Trophoblast cell (in vitro differentiated cells and primary cell): ENCODE results near the gene AIFM3.

Source experiments
- DNase-seq, 2 donors: peaks; one replicate each; pipeline ENCODE4 v3.0.0-alpha.2; 2016
- H2AFZ ChIP-seq: 2 replicates; pipeline ENCODE4 v1.6.1; 2013; ENCODE audit warnings: low read length, moderate library complexity, mild to moderate bottlenecking; ENCODE audit not compliant: insufficient read depth, poor library complexity
- H2AK5ac ChIP-seq: 2 replicates; pipeline ENCODE4 v1.6.1; 2013; ENCODE audit warnings: mild to moderate bottlenecking, low read length
- H2BK120ac ChIP-seq: 2 replicates; pipeline ENCODE4 v1.6.1; 2013; ENCODE audit warnings: low read length, mild to moderate bottlenecking, moderate library complexity; ENCODE audit not compliant: insufficient read depth, poor library complexity
- H2BK12ac ChIP-seq: 2 replicates; pipeline ENCODE4 v1.6.1; 2013; ENCODE audit warnings: mild to moderate bottlenecking, low read length, moderate library complexity
- H2BK5ac ChIP-seq: 2 replicates; pipeline ENCODE4 v1.6.1; 2013; ENCODE audit warnings: low read length, low read depth, moderate library complexity, mild to moderate bottlenecking; ENCODE audit not compliant: poor library complexity
- H3K14ac ChIP-seq: 2 replicates; pipeline ENCODE4 v1.6.1; 2013; ENCODE audit warnings: mild to moderate bottlenecking, low read length
- H3K18ac ChIP-seq: 2 replicates; pipeline ENCODE4 v1.6.1; 2013; ENCODE audit warnings: mild to moderate bottlenecking, low read length
- H3K23ac ChIP-seq: 2 replicates; pipeline ENCODE4 v1.6.1; 2013; ENCODE audit warnings: low read length
- H3K27ac ChIP-seq: 2 replicates; pipeline ENCODE4 v1.5.1; 2013; ENCODE audit warnings: low read depth, mild to moderate bottlenecking, inconsistent platforms, low read length, moderate library complexity
- H3K27me3 ChIP-seq: 2 replicates; pipeline ENCODE4 v1.6.1; 2013; ENCODE audit warnings: inconsistent platforms, mild to moderate bottlenecking, low read length, moderate library complexity; ENCODE audit not compliant: insufficient read depth
- H3K36me3 ChIP-seq, 2 experiments: 1 replicate in 1 of 2; 2 replicates in 1 of 2; pipeline ENCODE4 v1.6.1; 2013; ENCODE audit warnings: low read length in 2 of 2, mild to moderate bottlenecking in 2 of 2, moderate library complexity in 1 of 2; ENCODE audit not compliant: insufficient read depth in 2 of 2, control insufficient read depth in 1 of 2
- H3K4ac ChIP-seq: 2 replicates; pipeline ENCODE4 v1.6.1; 2013; ENCODE audit warnings: low read depth, mild to moderate bottlenecking, low read length, moderate library complexity
- H3K4me1 ChIP-seq, 2 experiments: 1 replicate in 1 of 2; 2 replicates in 1 of 2; pipeline ENCODE4 v1.6.1; 2013; ENCODE audit warnings: low read length in 2 of 2, mild to moderate bottlenecking in 2 of 2, moderate library complexity in 1 of 2; ENCODE audit not compliant: insufficient read depth in 2 of 2, control insufficient read depth in 1 of 2
- H3K4me2 ChIP-seq: 2 replicates; pipeline ENCODE4 v1.6.1; 2013; ENCODE audit warnings: inconsistent platforms, mild to moderate bottlenecking, low read length, moderate library complexity
- H3K4me3 ChIP-seq: 2 replicates; pipeline ENCODE4 v1.5.1; 2013; ENCODE audit warnings: mild to moderate bottlenecking, low read depth, low read length, inconsistent platforms
- H3K79me1 ChIP-seq: one replicate; pipeline ENCODE4 v1.6.1; 2013; ENCODE audit warnings: low read length
- H3K79me2 ChIP-seq: 2 replicates; pipeline ENCODE4 v1.6.1; 2013; ENCODE audit warnings: low read length, mild to moderate bottlenecking; ENCODE audit not compliant: control insufficient read depth, insufficient read depth, poor library complexity
- H3K9ac ChIP-seq: 2 replicates; pipeline ENCODE4 v1.6.1; 2013; ENCODE audit warnings: mild to moderate bottlenecking, low read length
- H3K9me3 ChIP-seq: 2 replicates; pipeline ENCODE4 v1.6.1; 2013; ENCODE audit warnings: low read depth, mild to moderate bottlenecking, control low read depth, inconsistent platforms, low read length; ENCODE audit not compliant: insufficient read depth
- H4K12ac ChIP-seq: 2 replicates; pipeline ENCODE4 v1.6.1; 2013; ENCODE audit warnings: low read depth, mild to moderate bottlenecking, low read length, moderate library complexity
- H4K8ac ChIP-seq: 2 replicates; pipeline ENCODE4 v1.6.1; 2013; ENCODE audit warnings: low read depth, mild to moderate bottlenecking, low read length, moderate library complexity
- H4K91ac ChIP-seq: one replicate; pipeline ENCODE4 v1.6.1; 2013; ENCODE audit warnings: low read depth, mild to moderate bottlenecking, low read length, moderate library complexity
- WGBS: extraction: QIAGEN DNeasy Blood & Tissue Kit; methylation state at CpG from one replicate; pipeline ENCODE4 v1.1.7; 2013; ENCODE audit warnings: missing lambda C conversion rate; ENCODE audit not compliant: insufficient read length, insufficient coverage; ENCODE audit errors: extremely low coverage; 5-methylcytosine and 5-hydroxymethylcytosine counted together

The AIFM3 gene

DNA sequence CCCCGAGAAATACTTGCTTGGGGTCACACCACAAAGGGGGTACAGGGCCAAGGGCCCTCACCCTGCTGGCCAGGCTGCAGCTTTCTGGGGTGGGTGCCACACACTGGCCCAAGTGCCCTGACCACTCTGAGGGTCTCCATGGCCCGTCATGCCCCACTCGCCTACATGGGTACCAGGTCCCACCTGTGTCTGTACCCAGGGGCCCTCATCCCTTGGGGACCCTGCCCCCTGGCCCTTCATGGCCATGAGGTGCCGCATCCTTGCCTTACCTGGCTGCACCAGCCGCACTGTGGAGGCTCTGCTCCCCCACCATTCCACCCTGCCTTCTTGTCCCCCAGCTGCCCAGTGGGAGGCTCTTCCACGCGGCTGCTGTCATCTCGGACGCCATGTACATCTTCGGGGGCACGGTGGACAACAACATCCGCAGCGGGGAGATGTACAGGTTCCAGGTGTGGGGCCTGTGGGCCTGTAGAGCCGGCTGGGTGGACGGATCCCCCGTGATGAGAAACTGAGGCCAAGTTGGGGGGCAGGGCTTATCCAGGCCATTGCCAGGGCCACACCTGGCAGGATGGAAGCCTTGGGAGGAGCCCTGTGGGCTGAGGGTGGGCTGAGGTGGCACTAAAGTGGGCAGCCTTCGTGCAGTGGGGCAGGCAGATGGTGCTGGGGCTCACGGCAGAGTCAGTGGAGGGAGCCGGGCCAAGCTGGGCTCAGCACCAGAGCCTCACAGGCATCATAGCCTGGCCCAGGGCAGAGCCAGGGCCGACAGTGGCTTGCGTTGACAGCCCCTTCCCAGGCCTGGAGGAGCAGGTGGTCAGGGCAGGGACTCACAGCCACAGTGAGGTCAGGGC, 25.6 kb downstream of the AIFM3 start:
- no peak overlapping the region for H4K8ac ChIP-seq
- no peak overlapping the region for H2BK12ac ChIP-seq
- no peaks in the 10 kb centered on the region for H3K79me2 ChIP-seq
- no CpG with 5 or more reads among the region's 21 CpGs for WGBS
- DNase-seq, result no peak
- no peak overlapping the region for H2BK5ac ChIP-seq
- no peak overlapping the region for H3K14ac ChIP-seq
- no peaks in the 10 kb centered on the region for H3K4me1 ChIP-seq
- H2AK5ac ChIP-seq, result no peak overlapping the region
- no peaks in the 10 kb centered on the region for H3K27me3 ChIP-seq
- no peak overlapping the region for H2BK120ac ChIP-seq
- H3K4me2 ChIP-seq, result no peak overlapping the region
- H4K12ac ChIP-seq, result no peak overlapping the region
- H3K36me3 ChIP-seq, result peaks cover 77% of the 10 kb centered on the region in 2 experiments
- H3K4me3 ChIP-seq, result no peak overlapping the region
- no peaks in the 10 kb centered on the region for H3K79me1 ChIP-seq
- H3K9ac ChIP-seq, result no peak overlapping the region
- peaks cover 2% of the 10 kb centered on the region for H3K9me3 ChIP-seq
- no peak overlapping the region for H3K23ac ChIP-seq
- H2AFZ ChIP-seq, result no peak overlapping the region
- H3K27ac ChIP-seq, result no peak overlapping the region
- H3K4ac ChIP-seq, result no peak overlapping the region
- H3K18ac ChIP-seq, result no peak overlapping the region
- no peak overlapping the region for H4K91ac ChIP-seq

DNA sequence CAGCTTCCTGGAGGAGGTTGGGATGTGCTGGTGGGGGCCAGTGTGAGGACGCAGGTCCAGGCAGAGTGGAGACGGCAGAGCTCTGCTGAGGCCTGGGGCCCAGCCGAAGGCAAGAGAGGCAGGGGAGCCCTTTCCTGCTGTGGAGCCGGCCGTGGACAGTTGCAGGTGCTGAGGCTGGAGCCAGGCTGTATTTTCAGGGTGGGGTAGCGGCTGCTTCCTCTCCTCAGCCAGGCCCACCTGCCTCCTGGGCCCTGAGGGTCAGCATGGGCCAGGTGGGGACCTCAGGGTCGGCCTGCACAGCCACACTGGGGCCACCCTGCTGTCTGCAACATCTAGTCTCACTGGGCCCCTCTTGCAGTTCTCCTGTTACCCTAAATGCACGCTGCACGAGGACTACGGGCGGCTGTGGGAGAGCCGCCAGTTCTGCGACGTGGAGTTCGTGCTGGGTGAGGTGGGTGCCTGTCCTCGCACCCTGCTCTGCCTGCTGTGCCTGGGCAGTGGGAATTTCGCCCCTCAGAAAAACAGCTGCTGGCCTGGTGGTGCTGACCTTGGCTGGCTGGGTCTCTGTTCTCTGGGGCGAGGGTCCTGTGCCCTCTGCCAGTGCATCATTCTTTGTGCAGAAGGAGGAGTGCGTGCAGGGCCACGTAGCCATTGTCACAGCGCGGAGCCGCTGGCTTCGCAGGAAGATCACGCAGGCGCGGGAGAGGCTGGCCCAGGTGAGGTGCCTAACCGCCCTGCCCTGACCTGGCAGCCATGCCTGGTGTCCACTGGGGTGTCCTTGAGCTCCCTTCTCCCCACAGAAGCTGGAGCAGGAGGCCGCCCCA, 26.5 kb downstream of the AIFM3 start:
- H4K8ac ChIP-seq, result no peak overlapping the region
- no CpG with 5 or more reads among the region's 29 CpGs for WGBS

DNA sequence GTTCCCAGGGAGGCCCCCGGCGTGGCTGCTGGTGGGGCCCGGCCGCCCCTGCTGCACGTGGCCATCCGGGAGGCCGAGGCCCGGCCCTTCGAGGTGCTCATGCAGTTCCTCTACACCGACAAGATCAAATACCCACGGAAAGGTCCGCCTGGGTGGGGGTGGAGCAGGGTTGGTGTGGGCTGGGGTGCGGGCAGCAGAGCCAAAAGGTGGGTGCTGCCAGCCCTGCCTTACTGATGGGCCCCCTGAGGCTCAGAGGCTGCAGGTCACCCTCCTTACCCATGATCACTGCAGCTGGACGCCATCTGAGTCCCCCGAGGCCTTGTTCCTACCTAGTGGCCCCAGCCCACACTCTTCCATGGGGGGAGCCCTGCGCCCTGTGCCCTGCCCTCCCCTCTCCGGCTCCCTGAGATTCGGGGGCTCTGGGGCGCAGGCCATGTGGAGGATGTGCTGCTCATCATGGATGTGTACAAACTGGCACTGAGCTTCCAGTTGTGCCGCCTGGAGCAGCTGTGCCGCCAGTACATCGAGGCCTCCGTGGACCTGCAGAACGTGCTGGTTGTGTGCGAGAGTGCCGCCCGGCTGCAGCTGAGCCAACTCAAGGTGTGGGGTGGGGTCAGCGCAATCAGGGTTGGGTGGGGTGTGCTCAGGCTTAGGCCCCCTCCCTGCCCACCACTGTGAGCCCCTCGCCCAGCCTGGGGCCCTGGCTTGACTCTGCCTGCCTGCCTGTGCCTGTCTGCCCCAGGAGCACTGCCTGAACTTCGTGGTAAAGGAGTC, 27.3 kb downstream of the AIFM3 start:
- no CpG with 5 or more reads among the region's 30 CpGs for WGBS
- no peak overlapping the region for H2BK120ac ChIP-seq
- H2AFZ ChIP-seq, result no peak overlapping the region
- no peak overlapping the region for H3K14ac ChIP-seq
- no peak overlapping the region for H3K9ac ChIP-seq
- H3K79me1 ChIP-seq, result no peaks in the 10 kb centered on the region
- no peak overlapping the region for H3K23ac ChIP-seq
- no peak overlapping the region for H3K27ac ChIP-seq
- no peak overlapping the region for H3K4me3 ChIP-seq
- no peak overlapping the region for H2BK5ac ChIP-seq
- H3K4ac ChIP-seq, result no peak overlapping the region
- no peaks in the 10 kb centered on the region for H3K27me3 ChIP-seq
- H2BK12ac ChIP-seq, result no peak overlapping the region
- no peak overlapping the region for H4K8ac ChIP-seq
- no peak for DNase-seq
- H4K12ac ChIP-seq, result no peak overlapping the region
- H2AK5ac ChIP-seq, result no peak overlapping the region
- no peak overlapping the region for H3K18ac ChIP-seq
- H4K91ac ChIP-seq, result no peak overlapping the region
- H3K9me3 ChIP-seq, result peaks cover 2% of the 10 kb centered on the region
- H3K4me2 ChIP-seq, result no peak overlapping the region
- no peaks in the 10 kb centered on the region for H3K79me2 ChIP-seq
- H3K36me3 ChIP-seq, result peaks cover 75 to 82% of the 10 kb centered on the region in 2 experiments
- no peaks in the 10 kb centered on the region for H3K4me1 ChIP-seq

More for the DNA sequence above, 26.5 kb downstream of the AIFM3 start:
- H4K91ac ChIP-seq, result no peak overlapping the region
- no peak overlapping the region for H3K27ac ChIP-seq
- H3K36me3 ChIP-seq, result peaks cover 73 to 79% of the 10 kb centered on the region in 2 experiments
- no peak overlapping the region for H3K4me3 ChIP-seq
- H3K27me3 ChIP-seq, result no peaks in the 10 kb centered on the region
- H2BK120ac ChIP-seq, result no peak overlapping the region
- H2AK5ac ChIP-seq, result no peak overlapping the region
- H3K79me1 ChIP-seq, result no peaks in the 10 kb centered on the region
- H3K4me1 ChIP-seq, result no peaks in the 10 kb centered on the region
- no peak overlapping the region for H2AFZ ChIP-seq
- no peak overlapping the region for H2BK12ac ChIP-seq
- no peak for DNase-seq
- H3K9ac ChIP-seq, result no peak overlapping the region
- H3K4me2 ChIP-seq, result no peak overlapping the region
- H3K14ac ChIP-seq, result no peak overlapping the region
- H3K18ac ChIP-seq, result no peak overlapping the region
- no peaks in the 10 kb centered on the region for H3K79me2 ChIP-seq
- H3K9me3 ChIP-seq, result peaks cover 2% of the 10 kb centered on the region
- H4K12ac ChIP-seq, result no peak overlapping the region
- no peak overlapping the region for H3K4ac ChIP-seq
- H3K23ac ChIP-seq, result no peak overlapping the region
- no peak overlapping the region for H2BK5ac ChIP-seq

DNA sequence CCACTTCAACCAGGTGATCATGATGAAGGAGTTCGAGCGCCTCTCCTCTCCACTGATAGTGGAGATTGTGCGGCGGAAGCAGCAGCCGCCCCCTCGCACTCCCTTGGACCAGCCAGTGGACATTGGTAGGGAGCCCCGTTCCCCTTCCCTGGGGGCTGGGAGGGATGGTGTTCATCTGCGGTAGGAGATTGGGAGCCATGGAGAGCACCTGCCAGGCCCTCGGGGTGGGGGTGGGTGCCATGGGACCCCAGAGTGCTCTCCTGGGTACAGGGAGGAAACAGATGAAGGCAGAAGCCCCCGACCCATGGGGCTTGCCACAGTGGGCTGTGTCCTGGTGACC, 27.8 kb downstream of the AIFM3 start:
- Histone ChIP-seq H3K23ac (no peak overlapping the region), H2BK12ac (no peak overlapping the region), H3K4me3 (no peak overlapping the region), H3K9ac (no peak overlapping the region), H2AFZ (no peak overlapping the region), H4K12ac (no peak overlapping the region), H2BK120ac (no peak overlapping the region), H4K8ac (no peak overlapping the region), H3K4ac (no peak overlapping the region), H3K4me1 (peaks cover 0 to under 1% of the 10 kb centered on the region in 2 experiments), H2AK5ac (no peak overlapping the region), H2BK5ac (no peak overlapping the region), H3K27ac (no peak overlapping the region), H3K9me3 (peaks cover 2% of the 10 kb centered on the region), H3K79me1 (no peaks in the 10 kb centered on the region), H4K91ac (no peak overlapping the region), H3K36me3 (peaks cover 80 to 88% of the 10 kb centered on the region in 2 experiments), H3K4me2 (no peak overlapping the region), H3K27me3 (no peaks in the 10 kb centered on the region), H3K79me2 (no peaks in the 10 kb centered on the region), H3K14ac (no peak overlapping the region), H3K18ac (no peak overlapping the region)
- no peak for DNase-seq
- WGBS, result no CpG with 5 or more reads among the region's 10 CpGs
